Cardiac muscle cell (in vitro differentiated cells and primary cell): ENCODE results near the gene TRMU. TPM values are rescaled to one million over a fixed set of nuclear protein-coding genes. Genes with fewer than 3 reads are reported as not detected.

Experiments
- DNase-seq, 2 donors: peaks; one replicate each; pipeline versions ENCODE4 v3.0.0 to v3.0.0-alpha.2; 2010 to 2017; ENCODE audit warnings: low read depth in 1 of 2, low spot score in 1 of 2
- H3K27ac ChIP-seq: fragments of 200-600 bp; sonication (generic); 2 replicates; pipeline ENCODE4 v1.5.1; 2016
- H3K27me3 ChIP-seq: fragments of 200-600 bp; sonication (generic); 2 replicates; pipeline ENCODE4 v1.6.0; 2016; ENCODE audit warnings: control low read depth
- H3K36me3 ChIP-seq: fragments of 200-600 bp; sonication (generic); 2 replicates; pipeline ENCODE4 v1.5.1; 2016; ENCODE audit warnings: control low read depth
- H3K4me1 ChIP-seq: fragments of 200-600 bp; sonication (generic); 2 replicates; pipeline ENCODE4 v1.8.1; 2017; ENCODE audit warnings: low read depth, mild to moderate bottlenecking, mixed run types
- H3K4me3 ChIP-seq: fragments of 200-600 bp; sonication (generic); 2 replicates; pipeline ENCODE4 v1.5.1; 2016; ENCODE audit warnings: mild to moderate bottlenecking
- H3K9me3 ChIP-seq: fragments of 200-600 bp; sonication (generic); 2 replicates; pipeline ENCODE4 v1.5.1; 2017; ENCODE audit warnings: low read depth, mild to moderate bottlenecking, control low read depth
- polyA plus RNA-seq: library from polyadenylated mRNA; unstranded; fragments of >200 nt; fragmentation: Nextera tagmentation; extraction: Ambion mirVana; gene quantifications from 2 replicates; pipeline ENCODE4 v1.2.1, GENCODE V29; 2016
- total RNA-seq: library from RNA; depleted of rRNA; stranded (reverse); fragments of >200 nt; gene quantifications from 2 replicates; pipeline ENCODE4 v1.2.3, GENCODE V29; 2016
- TF ChIP-seq, protein P1 (sequence below): IDR thresholded peaks from 2 replicates; pipeline ENCODE4 v1.5.1; 2012; ENCODE audit warnings: low read depth, mild to moderate bottlenecking, low read length

Gene TRMU
- total and polyA plus RNA-seq, 2 experiments from 2014 or later = 127 to 130 TPM

DNA sequence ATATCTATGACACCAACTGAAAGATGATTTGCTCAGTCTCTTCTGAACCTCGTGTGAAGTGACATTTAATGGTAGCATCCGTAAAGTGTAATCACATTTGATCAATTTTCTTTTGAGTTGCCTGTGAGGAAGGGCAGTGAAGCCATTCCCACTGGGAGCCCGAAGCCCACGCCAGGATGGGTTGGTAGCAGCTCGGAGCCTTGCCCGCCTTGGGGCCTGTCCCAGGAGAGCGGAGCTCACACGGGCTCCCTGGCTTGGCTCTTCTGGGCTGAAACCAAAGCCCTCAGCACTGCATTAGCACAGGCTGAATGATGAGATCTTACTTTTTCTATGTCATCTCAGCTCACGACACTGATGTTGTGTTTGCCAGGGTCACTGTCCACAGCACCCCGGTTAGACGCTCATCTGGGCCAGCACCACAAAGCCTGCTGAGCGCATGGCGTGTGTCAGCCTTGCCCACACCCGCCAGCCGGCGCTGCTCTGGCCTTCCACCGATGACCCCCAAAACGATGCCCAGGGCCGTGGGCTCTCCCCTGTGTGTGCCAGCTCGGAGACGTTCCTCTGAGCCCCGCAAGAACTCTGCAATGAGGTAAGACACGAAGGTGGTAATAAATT lies 9.3 kb upstream of the TRMU start:
- Histone ChIP-seq H3K4me3 (no peak overlapping the region), H3K27ac (no peak overlapping the region), H3K9me3 (no peaks in the 10 kb centered on the region), H3K36me3 (no peaks in the 10 kb centered on the region), H3K4me1 (no peaks in the 10 kb centered on the region), H3K27me3 (no peaks in the 10 kb centered on the region)
- no peak for DNase-seq
- TF ChIP-seq, protein P1, sequence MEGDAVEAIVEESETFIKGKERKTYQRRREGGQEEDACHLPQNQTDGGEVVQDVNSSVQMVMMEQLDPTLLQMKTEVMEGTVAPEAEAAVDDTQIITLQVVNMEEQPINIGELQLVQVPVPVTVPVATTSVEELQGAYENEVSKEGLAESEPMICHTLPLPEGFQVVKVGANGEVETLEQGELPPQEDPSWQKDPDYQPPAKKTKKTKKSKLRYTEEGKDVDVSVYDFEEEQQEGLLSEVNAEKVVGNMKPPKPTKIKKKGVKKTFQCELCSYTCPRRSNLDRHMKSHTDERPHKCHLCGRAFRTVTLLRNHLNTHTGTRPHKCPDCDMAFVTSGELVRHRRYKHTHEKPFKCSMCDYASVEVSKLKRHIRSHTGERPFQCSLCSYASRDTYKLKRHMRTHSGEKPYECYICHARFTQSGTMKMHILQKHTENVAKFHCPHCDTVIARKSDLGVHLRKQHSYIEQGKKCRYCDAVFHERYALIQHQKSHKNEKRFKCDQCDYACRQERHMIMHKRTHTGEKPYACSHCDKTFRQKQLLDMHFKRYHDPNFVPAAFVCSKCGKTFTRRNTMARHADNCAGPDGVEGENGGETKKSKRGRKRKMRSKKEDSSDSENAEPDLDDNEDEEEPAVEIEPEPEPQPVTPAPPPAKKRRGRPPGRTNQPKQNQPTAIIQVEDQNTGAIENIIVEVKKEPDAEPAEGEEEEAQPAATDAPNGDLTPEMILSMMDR = no peak

- H3K4me3 ChIP-seq = no peak overlapping the region
- H3K27me3 ChIP-seq = no peaks in the 10 kb centered on the region
- no peaks in the 10 kb centered on the region for H3K9me3 ChIP-seq
- DNase-seq = no peak
- no peak overlapping the region for H3K27ac ChIP-seq
- no peaks in the 10 kb centered on the region for H3K36me3 ChIP-seq
- no peaks in the 10 kb centered on the region for H3K4me1 ChIP-seq
- TF ChIP-seq, protein P1 = no peak
These were observed 7.6 kb upstream of the TRMU start for GRCh38 chr22:46327691-46328465.

- Histone ChIP-seq H3K4me3 (no peak overlapping the region), H3K4me1 (no peaks in the 10 kb centered on the region), H3K9me3 (no peaks in the 10 kb centered on the region), H3K36me3 (no peaks in the 10 kb centered on the region), H3K27ac (no peak overlapping the region), H3K27me3 (no peaks in the 10 kb centered on the region)
- TF ChIP-seq, protein P1 = no peak
- no peak for DNase-seq
These were observed 6.7 kb upstream of the TRMU start for GRCh38 chr22:46328797-46329196.

DNA sequence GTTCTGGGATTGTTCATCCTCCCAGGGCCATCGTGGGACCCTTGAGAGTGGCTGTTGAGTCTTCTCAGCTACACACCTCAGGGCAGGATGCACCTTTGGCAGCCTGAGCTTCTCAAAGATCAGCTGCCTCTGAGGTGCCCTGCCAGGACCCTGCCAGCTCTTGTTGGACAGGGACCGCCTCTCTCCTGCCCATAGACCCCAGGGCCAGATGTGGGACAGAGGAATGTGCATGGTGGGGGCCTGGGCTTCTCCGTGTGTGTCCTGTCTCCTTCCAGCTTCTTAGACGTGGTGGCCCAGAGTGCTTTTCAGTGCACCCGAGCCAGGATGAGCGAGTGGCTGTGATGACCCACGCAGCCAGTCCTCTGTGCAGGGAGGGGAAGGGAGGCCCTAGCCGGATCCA lies 5.9 kb upstream of the TRMU start:
- no peak for DNase-seq
- no peaks in the 10 kb centered on the region for H3K27me3 ChIP-seq
- H3K9me3 ChIP-seq = no peaks in the 10 kb centered on the region
- H3K4me1 ChIP-seq = no peaks in the 10 kb centered on the region
- TF ChIP-seq, protein P1 = no peak
- no peak overlapping the region for H3K27ac ChIP-seq
- H3K4me3 ChIP-seq = no peak overlapping the region
- no peaks in the 10 kb centered on the region for H3K36me3 ChIP-seq

DNA sequence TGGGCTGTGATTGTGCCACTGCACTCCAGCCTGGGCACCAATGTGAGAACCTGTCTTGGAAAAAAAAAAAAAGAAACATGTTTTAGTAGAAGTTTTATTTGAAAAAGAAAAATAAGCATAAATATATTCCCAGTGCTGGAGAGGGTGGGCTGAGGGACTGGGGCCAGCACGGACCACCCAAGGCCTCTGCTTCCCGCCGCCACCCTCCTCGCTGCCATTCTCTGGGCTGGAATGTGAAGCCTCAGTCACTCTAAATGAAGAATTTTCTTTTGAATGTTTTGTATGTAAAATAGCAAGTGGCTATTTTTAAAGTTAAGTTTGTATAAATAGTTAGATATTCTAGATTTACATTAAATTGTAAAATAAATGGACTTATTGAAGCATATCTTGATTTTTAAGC lies 5.1 kb upstream of the TRMU start:
- Histone ChIP-seq H3K4me1 (peaks cover 3% of the 10 kb centered on the region), H3K27ac (no peak overlapping the region), H3K36me3 (no peaks in the 10 kb centered on the region), H3K27me3 (no peaks in the 10 kb centered on the region), H3K9me3 (no peaks in the 10 kb centered on the region), H3K4me3 (no peak overlapping the region)
- TF ChIP-seq, protein P1 = no peak
- DNase-seq = no peak
